Measurements from ENCODE around the gene EIF1. TPM values are rescaled to one million over a fixed set of nuclear protein-coding genes. Genes with fewer than 3 reads are reported as not detected.
"Not testable (repeated sequence)": the region's sequence is repeated elsewhere in the genome, so short reads cannot be mapped to it uniquely, and the experiment has no call there.

EIF1 gene
- total RNA-seq, 1 donor from 2014 or later = 943 TPM

GRCh38 chr17:41692722-41693521 is 4.2 kb downstream of the EIF1 start:
- DNase-seq (no peak), ATAC-seq (no peak)
- no peak for TF ChIP-seq CTCF (IDR thresholded peaks at IDR 0.05)
- Histone ChIP-seq H3K4me1 (peaks cover 55% of the 10 kb centered on the region), H3K4me3 (no peak overlapping the region), H3K36me3 (peaks cover 64% of the 10 kb centered on the region), H3K9me3 (no peaks in the 10 kb centered on the region), H3K27ac (no peak overlapping the region), H3K27me3 (ENCODE audit: low read depth) (no peaks in the 10 kb centered on the region)
- intact Hi-C loops (cut with DNase I) = no loop called here

- no peak for TF ChIP-seq CTCF (IDR thresholded peaks at IDR 0.05)
- Histone ChIP-seq H3K36me3 (peaks cover 54% of the 10 kb centered on the region), H3K9me3 (no peaks in the 10 kb centered on the region), H3K27me3 (ENCODE audit: low read depth) (no peaks in the 10 kb centered on the region), H3K27ac (no peak overlapping the region), H3K4me1 (peaks cover 48% of the 10 kb centered on the region), H3K4me3 (no peak overlapping the region)
- intact Hi-C loops (cut with DNase I) = no loop called here
- ATAC-seq (no peak), DNase-seq (no peak)
These were observed 6.5 kb downstream of the EIF1 start for GRCh38 chr17:41695134-41695661.

DNA sequence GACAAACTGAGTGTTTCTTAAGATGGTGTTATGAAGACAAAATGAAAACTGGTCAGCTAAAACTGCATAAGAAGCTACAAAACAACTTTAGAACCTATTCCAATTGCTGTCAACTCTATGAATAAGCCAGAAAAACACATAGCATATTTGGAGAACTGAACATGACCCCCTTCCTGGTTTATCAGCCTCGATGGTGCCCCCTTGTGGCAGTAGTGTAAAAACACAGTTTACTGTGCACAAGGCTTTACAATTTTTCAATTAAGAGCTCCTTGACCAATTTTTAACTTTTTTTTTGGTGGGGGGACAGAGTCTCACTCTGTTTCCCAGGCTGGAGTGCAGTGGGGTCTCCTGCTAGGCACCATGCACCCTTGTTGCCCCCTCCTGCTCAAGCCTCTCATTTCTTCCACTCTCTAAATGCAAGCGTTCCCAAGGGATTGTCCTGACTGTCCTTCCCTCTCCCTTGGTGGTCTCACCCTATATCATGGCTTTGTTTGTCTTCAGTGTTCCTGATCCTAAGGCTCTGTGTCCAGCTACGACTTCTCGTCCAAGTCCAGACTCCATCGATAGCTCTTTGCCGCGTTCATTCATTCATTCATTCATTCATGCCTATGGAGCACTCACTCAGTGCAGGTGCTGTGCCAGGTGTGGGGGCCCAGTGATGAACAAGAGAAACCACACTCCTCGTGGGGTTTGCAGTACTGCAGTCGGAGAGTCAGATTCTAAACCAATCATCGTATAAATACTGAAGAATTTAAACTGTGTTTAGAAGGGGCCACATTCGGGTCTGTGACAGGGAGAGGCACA is 7.5 kb downstream of the EIF1 start:
- ATAC-seq = peak; percentile 63 to 72
- TF ChIP-seq CTCF (IDR thresholded peaks at IDR 0.05) = peak; percentile 81
- no peak for DNase-seq

GRCh38 chr17:41697122-41697962 is 8.7 kb downstream of the EIF1 start:
- peaks cover 33% of the 10 kb centered on the region for H3K36me3 ChIP-seq
- H3K27ac ChIP-seq = peak overlapping the region; percentile 39
- intact Hi-C loops (cut with DNase I) = no loop called here
- no peak for TF ChIP-seq CTCF (IDR thresholded peaks at IDR 0.05)
- DNase-seq (peak; percentile 65), ATAC-seq (peak; percentile 44 to 78)
- peaks cover 27% of the 10 kb centered on the region for H3K4me1 ChIP-seq
- H3K4me3 ChIP-seq = no peak overlapping the region
- no peaks in the 10 kb centered on the region for H3K9me3 ChIP-seq
- H3K27me3 ChIP-seq (ENCODE audit: low read depth) = no peaks in the 10 kb centered on the region

More for the DNA sequence above, 7.5 kb downstream of the EIF1 start:
- Histone ChIP-seq H3K4me1 (peaks cover 38% of the 10 kb centered on the region), H3K4me3 (no peak overlapping the region), H3K36me3 (peaks cover 45% of the 10 kb centered on the region), H3K27ac (no peak overlapping the region), H3K27me3 (ENCODE audit: low read depth) (no peaks in the 10 kb centered on the region), H3K9me3 (no peaks in the 10 kb centered on the region)
- intact Hi-C loops (cut with DNase I) = no loop called here

- intact Hi-C loops (cut with DNase I); ATAC-seq; H3K36me3 ChIP-seq: not testable (repeated sequence)
These were observed 12.2 kb downstream of the EIF1 start for GRCh38 chr17:41700843-41701242.

More at GRCh38 chr17:41700843-41701242, 12.2 kb downstream of the EIF1 start:
- not testable (repeated sequence) for H3K4me3 ChIP-seq; H3K27me3 ChIP-seq (ENCODE audit: low read depth); H3K9me3 ChIP-seq; DNase-seq; H3K27ac ChIP-seq
- H3K4me1 ChIP-seq = peaks cover 20% of the 10 kb centered on the region

Measured in lower lobe of right lung (tissue), 2 donors.